ENCODE measurements around the gene SETD7.

Gene SETD7

GRCh38 chr4:139550724-139551429, 5.1 kb downstream of the SETD7 start:
- no peak for DNase-seq (ENCODE audit: low read depth)

DNA sequence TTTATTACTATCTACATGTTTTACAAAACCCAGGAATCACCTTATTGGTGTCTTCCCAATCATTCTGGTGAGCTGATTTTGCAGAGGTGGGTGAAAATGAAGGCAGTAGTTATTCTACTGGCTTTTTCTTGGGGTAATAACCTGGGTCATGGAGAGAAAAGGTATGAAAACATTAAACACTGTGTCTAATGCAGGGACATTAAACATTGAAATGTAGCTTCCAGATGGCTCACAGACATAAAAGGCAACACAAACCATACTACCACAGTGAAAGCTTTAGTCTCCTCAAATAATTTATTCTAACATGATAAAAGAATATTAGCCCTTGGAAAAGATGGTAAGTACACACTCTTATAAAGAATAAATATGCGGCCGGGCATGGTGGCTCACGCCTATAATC, 8.0 kb downstream of the SETD7 start:
- DNase-seq (ENCODE audit: low read depth), result no peak

DNA sequence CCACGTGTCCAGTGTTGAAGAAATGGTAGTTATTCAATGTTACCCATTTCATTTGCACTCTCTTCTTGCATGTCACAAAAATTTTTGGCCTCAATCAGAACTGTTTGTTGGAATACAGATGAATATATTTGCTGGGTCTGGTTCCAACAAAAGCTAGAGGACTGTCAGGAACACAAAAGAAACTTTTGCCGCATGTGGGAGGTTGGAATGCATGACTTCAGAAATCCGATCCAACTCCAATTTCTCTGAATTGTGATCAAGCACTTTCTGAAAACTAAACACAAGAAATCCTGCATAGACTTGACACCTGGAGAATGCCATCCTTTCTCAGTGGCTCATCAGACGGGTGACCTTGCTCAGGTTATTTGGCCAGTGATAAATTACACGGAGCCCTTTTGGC, 15.4 kb downstream of the SETD7 start:
- DNase-seq (ENCODE audit: low read depth), result no peak

DNA sequence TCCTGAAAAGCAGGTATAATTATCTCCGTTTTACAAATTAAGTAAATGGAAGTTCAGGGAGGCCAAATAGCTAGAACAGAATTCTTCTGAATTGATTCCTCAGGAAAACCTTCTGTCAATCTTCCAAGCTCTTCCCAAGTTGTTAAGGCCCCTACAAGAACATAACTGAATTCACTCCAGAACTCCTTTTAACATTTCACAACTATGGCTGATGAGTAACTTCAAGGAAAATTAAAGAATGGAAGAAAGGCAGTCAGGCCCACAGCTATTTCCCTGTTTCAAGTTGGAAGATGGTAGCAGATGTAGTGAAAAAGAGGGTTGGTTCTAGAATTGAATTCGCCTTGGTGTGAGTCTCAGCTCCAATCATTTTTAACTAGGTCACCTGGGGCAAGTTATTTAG, 15.9 kb downstream of the SETD7 start:
- DNase-seq (ENCODE audit: low read depth), result no peak

GRCh38 chr4:139537292-139537691, 18.7 kb downstream of the SETD7 start:
- DNase-seq (ENCODE audit: low read depth), result no peak

- no peak for DNase-seq (ENCODE audit: low read depth)
Measured at GRCh38 chr4:139535871-139536234, 20.2 kb downstream of the SETD7 start.

DNA sequence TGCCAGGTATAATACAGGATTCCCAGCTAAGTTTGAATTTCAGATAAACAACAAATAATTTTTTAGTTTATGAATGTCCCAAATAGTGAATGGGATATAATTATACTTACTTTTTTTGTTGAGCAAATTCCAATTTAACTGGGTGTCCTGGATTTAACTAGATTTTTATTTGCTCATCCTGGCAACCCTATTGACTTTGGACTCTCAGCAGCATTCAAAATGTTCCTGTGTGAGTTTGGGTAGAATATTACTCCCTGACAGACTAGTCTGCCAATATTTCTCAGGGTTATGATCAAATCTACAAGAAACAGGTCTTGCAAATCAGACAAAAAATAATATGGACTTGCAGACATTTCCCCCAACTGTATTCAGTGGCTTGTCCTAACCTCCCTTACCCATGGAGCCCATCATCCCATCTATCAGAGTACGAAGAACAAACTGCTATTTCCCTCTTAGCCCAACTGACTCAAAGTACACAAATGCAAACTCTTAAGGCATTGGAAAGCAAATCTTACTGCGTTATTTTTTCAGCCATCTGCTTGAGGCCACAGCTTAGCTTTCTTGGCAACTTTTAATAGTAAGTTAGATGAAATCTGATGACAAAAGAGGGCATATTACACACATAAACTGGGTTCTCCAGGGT, 20.7 kb downstream of the SETD7 start:
- no peak for DNase-seq (ENCODE audit: low read depth)

- no peak for DNase-seq (ENCODE audit: low read depth)
Measured at GRCh38 chr4:139534287-139534950, 21.6 kb downstream of the SETD7 start.

DNA sequence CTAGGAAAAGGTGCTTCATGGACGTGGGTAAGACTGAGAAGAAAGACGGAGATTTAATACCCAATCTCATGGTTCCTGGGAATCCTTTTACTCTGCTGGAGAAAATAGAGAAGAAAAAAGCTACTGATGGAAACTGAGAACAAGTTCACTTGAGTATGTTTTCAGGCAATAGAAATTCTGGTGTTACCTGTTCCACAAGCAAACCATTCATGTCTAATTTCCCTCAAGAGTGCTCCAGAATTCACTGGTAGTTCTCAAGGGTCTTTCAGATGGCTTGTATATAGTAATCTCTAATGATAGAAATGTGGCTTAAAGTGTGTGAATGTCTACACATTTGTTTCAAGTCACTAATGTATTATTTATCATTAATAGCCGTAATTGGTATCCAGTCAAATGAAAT, 22.5 kb downstream of the SETD7 start:
- no peak for DNase-seq (ENCODE audit: low read depth)

DNA sequence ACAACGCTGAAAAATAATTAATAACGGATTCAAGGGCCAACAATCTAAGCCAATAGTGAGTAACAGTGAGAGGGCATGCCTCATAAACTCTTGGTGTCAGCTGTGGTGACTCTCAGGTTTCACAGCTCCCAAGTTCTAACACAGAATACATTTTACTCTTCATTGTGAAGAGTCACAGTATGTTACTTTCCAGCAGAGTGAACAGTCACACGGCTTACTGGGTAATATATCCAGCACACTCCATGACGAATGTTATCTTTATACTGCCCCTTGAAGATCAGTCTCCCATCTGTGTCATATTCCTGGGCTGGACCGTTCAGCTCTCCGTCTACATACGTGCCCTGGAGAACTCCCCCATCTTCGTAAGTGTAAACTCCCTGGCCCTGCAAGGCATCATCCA, 23.1 kb downstream of the SETD7 start:
- DNase-seq (ENCODE audit: low read depth), result no peak

DNA sequence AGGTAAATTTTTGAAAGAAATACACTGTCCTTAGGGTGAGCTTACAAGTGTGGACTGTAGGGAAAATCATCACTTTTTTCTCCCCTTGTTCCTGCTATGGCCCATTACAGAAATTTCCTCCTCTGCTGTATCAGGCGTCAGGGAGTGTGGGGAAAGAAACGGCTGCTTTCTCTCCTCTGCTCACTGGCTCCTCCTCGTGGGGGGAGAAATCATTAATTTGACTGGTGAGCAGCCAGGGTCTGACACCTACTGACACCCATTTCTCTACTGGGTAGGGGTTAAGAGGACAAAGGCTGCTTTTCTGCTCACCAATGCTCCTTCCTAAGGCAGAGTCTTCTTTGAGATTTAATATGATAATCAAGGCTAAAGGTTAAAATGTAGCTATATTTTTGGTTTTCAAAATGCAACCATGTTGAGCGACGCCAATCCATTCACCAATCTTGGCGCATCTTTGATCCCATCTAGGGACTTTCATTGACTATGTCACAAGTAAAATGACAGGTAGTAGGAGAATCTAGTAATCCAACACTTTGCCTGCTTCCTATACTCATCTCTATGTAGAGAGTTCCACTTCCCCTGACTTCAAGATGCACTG, 25.1 kb downstream of the SETD7 start:
- peak; percentile 14 for DNase-seq (ENCODE audit: low read depth)

DNA sequence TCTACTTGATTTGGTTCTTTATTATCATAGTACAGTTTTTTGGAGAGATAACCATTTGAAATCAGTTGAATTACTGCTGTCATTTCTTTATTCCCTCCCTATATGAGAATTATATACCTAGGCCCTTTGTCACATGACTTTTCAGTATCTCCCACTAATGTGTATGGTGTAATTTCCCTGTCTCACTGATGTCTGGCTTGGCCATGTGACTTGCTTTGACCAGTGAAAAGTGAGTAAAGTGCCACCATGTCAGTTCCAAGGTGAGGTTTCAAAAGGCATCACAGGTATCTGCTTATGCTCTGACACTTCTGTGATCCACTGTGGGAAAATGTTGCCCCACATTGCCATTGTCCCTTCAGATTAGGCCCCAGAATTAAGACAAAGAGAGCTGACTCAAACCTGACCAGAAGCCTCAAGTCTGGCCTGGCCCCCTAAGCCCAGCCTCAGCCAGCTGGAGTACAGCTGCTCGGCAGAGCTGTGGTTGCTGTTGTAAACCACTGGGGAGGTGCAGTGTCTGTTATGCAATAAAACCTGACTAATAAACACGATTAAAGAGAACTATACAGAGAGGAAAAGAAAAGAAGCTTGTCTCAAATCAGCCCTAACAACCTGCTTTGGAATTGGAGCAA, 27.5 kb downstream of the SETD7 start:
- no peak for DNase-seq (ENCODE audit: low read depth)

GRCh38 chr4:139526928-139527327, 29.1 kb downstream of the SETD7 start:
- no peak for DNase-seq (ENCODE audit: low read depth)

DNA sequence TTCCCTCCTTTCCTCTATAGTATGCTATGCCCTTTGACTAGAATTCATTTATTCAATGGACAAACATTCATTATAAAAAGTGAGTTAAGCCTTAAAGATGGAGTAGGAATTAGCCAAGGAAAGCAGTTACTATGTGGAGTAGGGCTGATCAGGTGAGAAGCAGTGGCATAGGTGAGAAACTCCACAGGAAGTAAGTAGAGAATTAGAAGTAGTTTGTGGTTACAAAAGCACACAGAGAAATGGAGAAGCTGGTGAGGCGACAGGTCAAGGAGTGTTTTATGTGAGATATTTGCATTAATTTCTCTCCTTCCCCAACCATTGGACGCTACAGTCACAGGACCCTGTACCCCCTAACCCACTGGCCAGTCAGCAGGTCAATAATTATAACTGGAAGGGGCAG, 30.6 kb downstream of the SETD7 start:
- DNase-seq (ENCODE audit: low read depth), result no peak

DNA sequence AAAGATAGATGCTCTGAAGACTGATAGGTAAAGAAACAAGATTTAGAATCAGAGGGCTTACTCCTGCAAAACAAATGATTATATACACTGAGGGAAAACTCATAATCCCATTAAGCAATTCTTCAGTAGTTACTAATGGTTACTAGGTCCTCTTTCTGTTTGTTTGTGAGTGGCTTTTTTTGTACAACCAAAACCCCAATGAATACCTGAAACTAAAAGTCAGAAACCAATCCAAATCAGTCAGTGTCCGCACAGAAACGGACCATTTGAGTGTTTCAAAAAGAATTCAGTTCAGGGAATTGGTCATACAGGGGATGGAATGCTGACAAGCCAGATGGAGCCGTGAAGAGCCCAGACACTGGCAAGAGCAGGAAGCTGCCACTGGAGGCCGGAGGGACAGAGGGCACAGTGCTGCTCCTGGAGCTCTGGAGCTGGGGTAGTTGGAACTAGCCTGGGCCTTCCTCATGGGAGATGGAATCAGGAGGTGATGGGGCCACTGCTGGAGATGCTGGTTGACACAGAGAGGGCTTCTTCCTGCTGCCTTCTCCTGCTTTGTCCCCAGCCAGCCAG, 31.9 kb downstream of the SETD7 start:
- DNase-seq (ENCODE audit: low read depth), result no peak

DNA sequence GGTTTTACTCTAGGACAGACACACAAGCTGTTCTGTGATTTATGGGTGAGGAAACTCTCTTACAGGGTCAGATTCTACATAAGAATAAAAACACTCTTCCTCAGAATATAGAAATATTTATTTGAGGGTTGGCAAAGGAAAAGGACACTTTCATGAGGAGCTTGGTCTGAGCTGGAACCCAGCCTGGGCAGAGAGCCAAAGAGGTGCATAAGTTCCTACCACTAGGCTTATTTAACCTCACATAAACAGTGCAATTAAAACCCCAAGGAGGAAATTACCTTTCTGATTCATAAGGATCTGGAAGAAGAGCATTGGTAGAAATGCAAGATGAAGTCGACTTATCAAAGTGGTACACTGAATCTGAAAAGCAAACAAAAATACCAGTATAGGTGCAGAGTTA, 32.9 kb downstream of the SETD7 start:
- DNase-seq (ENCODE audit: low read depth), result no peak

GRCh38 chr4:139522457-139522856, 33.6 kb downstream of the SETD7 start:
- no peak for DNase-seq (ENCODE audit: low read depth)

DNA sequence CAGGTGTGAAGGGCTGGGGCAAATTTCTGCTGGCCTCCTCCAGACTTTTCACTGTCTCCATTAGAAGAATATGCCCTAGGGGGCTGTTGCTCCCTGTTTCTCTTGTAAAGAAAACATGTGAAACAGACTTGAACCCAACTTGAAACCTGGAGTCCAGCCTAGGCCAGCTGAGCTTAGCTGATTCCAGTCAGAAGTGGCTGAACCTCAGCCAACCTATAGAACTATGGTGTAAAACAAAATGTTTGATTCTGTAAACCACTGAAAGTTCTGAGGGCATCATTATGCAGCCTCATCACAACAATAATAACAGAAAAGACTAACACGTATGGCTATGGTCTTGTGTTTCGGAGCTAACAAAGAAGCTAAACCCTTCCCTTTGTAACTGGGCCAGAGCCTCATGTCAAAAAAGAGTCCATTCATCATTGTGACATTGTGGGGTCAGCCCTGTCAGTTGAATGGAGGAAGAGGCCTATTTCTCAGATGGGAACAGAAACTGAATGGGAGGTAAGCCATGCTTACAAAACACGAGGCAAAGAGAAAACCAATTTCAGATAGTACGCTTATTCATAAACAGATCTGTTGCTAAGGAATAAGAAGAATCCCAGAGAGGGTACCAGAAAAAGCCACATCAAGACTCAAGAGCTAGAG, 34.1 kb downstream of the SETD7 start:
- no peak for DNase-seq (ENCODE audit: low read depth)

- no peak for DNase-seq (ENCODE audit: low read depth)
Measured at GRCh38 chr4:139515531-139515958, 40.5 kb downstream of the SETD7 start.

- DNase-seq (ENCODE audit: low read depth), result no peak
Measured at GRCh38 chr4:139514382-139515059, 41.5 kb downstream of the SETD7 start.

GRCh38 chr4:139511320-139511719, 44.7 kb downstream of the SETD7 start:
- DNase-seq (ENCODE audit: low read depth), result no peak
